Right ventricle myocardium inferior (tissue), 1 donor: ENCODE data around the gene MSANTD4. TPM values are rescaled to one million over a fixed set of nuclear protein-coding genes. Genes with fewer than 3 reads are reported as not detected.

Experiments
- total RNA-seq: library from RNA; stranded (reverse); fragmentation: NEBNext Ultra II Directional; extraction: Animal tissue kit (Norgen Biotek cat#: 25700); gene quantifications from one replicate; pipeline ENCODE4 v1.2.1, GENCODE V29; 2021
- donor health status: DM: no; HTN: yes; CAD: no; lungs with severe emphysema.

Gene MSANTD4
- total RNA-seq, 1 donor from 2014 or later, result 19.2 TPM

Other genes starting within 250 kb of the MSANTD4 start
- 12.1 TPM for gene KBTBD3, start 55.1 kb upstream of the MSANTD4 start, total RNA-seq
- gene AASDHPPT, start 55.4 kb upstream of the MSANTD4 start, total RNA-seq, result 35.0 TPM